ENCODE results near the gene FCRL5. TPM values are rescaled to one million over a fixed set of nuclear protein-coding genes. Genes with fewer than 3 reads are reported as not detected.

Gene FCRL5
- total RNA-seq, 1 donor, result under 0.01 TPM

GRCh38 chr1:157519451-157519850 lies 32.9 kb downstream of the FCRL5 start:
- no peak overlapping the region for H3K4me3 ChIP-seq (ENCODE audit: insufficient read depth, low read length)
- no peaks in the 10 kb centered on the region for H3K27me3 ChIP-seq (ENCODE audit: insufficient read depth, low read length)
- no peaks in the 10 kb centered on the region for H3K79me2 ChIP-seq (ENCODE audit: insufficient read depth, low read length)
- no peak overlapping the region for H3K27ac ChIP-seq (ENCODE audit: low read depth, low read length)
- no peak for TF ChIP-seq CTCF (IDR thresholded peaks at IDR 0.05; ENCODE audit: extremely low read depth, low read depth, low read length)
- H3K36me3 ChIP-seq (ENCODE audit: insufficient read depth, low read length), result no peaks in the 10 kb centered on the region
- DNase-seq (ENCODE audit: insufficient read length, low spot score, missing footprints), result no peak
- H4K20me1 ChIP-seq (ENCODE audit: insufficient read depth, low read length), result no peaks in the 10 kb centered on the region
- H3K9me3 ChIP-seq (ENCODE audit: low read depth, low read length), result no peaks in the 10 kb centered on the region
- no peak overlapping the region for H2AFZ ChIP-seq (ENCODE audit: low read length)
- H3K4me2 ChIP-seq (ENCODE audit: insufficient read depth, low read length), result no peak overlapping the region
- no peaks in the 10 kb centered on the region for H3K4me1 ChIP-seq (ENCODE audit: insufficient read depth, low read length)

GRCh38 chr1:157517016-157517415 lies 35.3 kb downstream of the FCRL5 start:
- no peak for DNase-seq (ENCODE audit: insufficient read length, low spot score, missing footprints)
- H3K27me3 ChIP-seq (ENCODE audit: insufficient read depth, low read length), result no peaks in the 10 kb centered on the region
- H3K9me3 ChIP-seq (ENCODE audit: low read depth, low read length), result no peaks in the 10 kb centered on the region
- H3K79me2 ChIP-seq (ENCODE audit: insufficient read depth, low read length), result no peaks in the 10 kb centered on the region
- no peak overlapping the region for H3K4me2 ChIP-seq (ENCODE audit: insufficient read depth, low read length)
- H4K20me1 ChIP-seq (ENCODE audit: insufficient read depth, low read length), result no peaks in the 10 kb centered on the region
- H3K27ac ChIP-seq (ENCODE audit: low read depth, low read length), result no peak overlapping the region
- no peak overlapping the region for H3K4me3 ChIP-seq (ENCODE audit: insufficient read depth, low read length)
- H2AFZ ChIP-seq (ENCODE audit: low read length), result no peak overlapping the region
- no peaks in the 10 kb centered on the region for H3K36me3 ChIP-seq (ENCODE audit: insufficient read depth, low read length)
- no peak for TF ChIP-seq CTCF (IDR thresholded peaks at IDR 0.05; ENCODE audit: extremely low read depth, low read depth, low read length)
- H3K4me1 ChIP-seq (ENCODE audit: insufficient read depth, low read length), result no peaks in the 10 kb centered on the region

- Histone ChIP-seq H3K36me3 (ENCODE audit: insufficient read depth, low read length) (no peaks in the 10 kb centered on the region), H3K4me3 (ENCODE audit: insufficient read depth, low read length) (no peak overlapping the region), H3K79me2 (ENCODE audit: insufficient read depth, low read length) (no peaks in the 10 kb centered on the region), H3K9me3 (ENCODE audit: low read depth, low read length) (no peaks in the 10 kb centered on the region), H3K27ac (ENCODE audit: low read depth, low read length) (no peak overlapping the region), H3K4me2 (ENCODE audit: insufficient read depth, low read length) (no peak overlapping the region), H4K20me1 (ENCODE audit: insufficient read depth, low read length) (no peaks in the 10 kb centered on the region), H2AFZ (ENCODE audit: low read length) (no peak overlapping the region), H3K27me3 (ENCODE audit: insufficient read depth, low read length) (no peaks in the 10 kb centered on the region), H3K4me1 (ENCODE audit: insufficient read depth, low read length) (no peaks in the 10 kb centered on the region)
- no peak for TF ChIP-seq CTCF (IDR thresholded peaks at IDR 0.05; ENCODE audit: extremely low read depth, low read depth, low read length)
- DNase-seq (ENCODE audit: insufficient read length, low spot score, missing footprints), result no peak
These were observed 36.6 kb downstream of the FCRL5 start for GRCh38 chr1:157515709-157516108.

GRCh38 chr1:157515141-157515540 lies 37.2 kb downstream of the FCRL5 start:
- Histone ChIP-seq H4K20me1 (ENCODE audit: insufficient read depth, low read length) (no peaks in the 10 kb centered on the region), H3K36me3 (ENCODE audit: insufficient read depth, low read length) (no peaks in the 10 kb centered on the region), H3K27ac (ENCODE audit: low read depth, low read length) (no peak overlapping the region), H3K9me3 (ENCODE audit: low read depth, low read length) (no peaks in the 10 kb centered on the region), H3K27me3 (ENCODE audit: insufficient read depth, low read length) (no peaks in the 10 kb centered on the region), H3K4me2 (ENCODE audit: insufficient read depth, low read length) (no peak overlapping the region), H2AFZ (ENCODE audit: low read length) (no peak overlapping the region), H3K4me1 (ENCODE audit: insufficient read depth, low read length) (no peaks in the 10 kb centered on the region), H3K4me3 (ENCODE audit: insufficient read depth, low read length) (no peak overlapping the region), H3K79me2 (ENCODE audit: insufficient read depth, low read length) (no peaks in the 10 kb centered on the region)
- no peak for TF ChIP-seq CTCF (IDR thresholded peaks at IDR 0.05; ENCODE audit: extremely low read depth, low read depth, low read length)
- DNase-seq (ENCODE audit: insufficient read length, low spot score, missing footprints), result no peak
